ENCODE measurements around the gene HJURP.

GRCh38 chr2:233836359-233836758, 18.0 kb downstream of the HJURP start:
- TF ChIP-seq EP300 (IDR thresholded peaks at IDR 0.05) (no peak), CTCF (IDR thresholded peaks at IDR 0.05) (no peak)

Measured in esophagus muscularis mucosa (tissue), 3 donors.